Natural killer cell (primary cell): Measurements from ENCODE around the gene ALDH16A1. TPM values are rescaled to one million over a fixed set of nuclear protein-coding genes. Genes with fewer than 3 reads are reported as not detected.
A peak's percentile ranks its signal among the peaks of the same experiment; 100 is the strongest.

Source experiments
- ATAC-seq, 3 donors: fragments of 150-1000 bp in 2 of 3; fragments of 200-7000 bp in 1 of 3; cut with Tn5 transposase; 1 replicate in 1 of 3; 2 replicates in 2 of 3; pipeline ENCODE4 v1.10.0; 2021; ENCODE audit warnings: mild to moderate bottlenecking in 2 of 3, moderate library complexity in 2 of 3
- DNase-seq, 2 donors: peaks; one replicate each; pipeline versions ENCODE4 v3.0.0 to v3.0.0-alpha.2; 2013 to 2021; ENCODE audit warnings: mixed read lengths in 1 of 2
- H3K27ac ChIP-seq: one replicate; pipeline ENCODE4 v1.5.1; 2013; ENCODE audit warnings: mild to moderate bottlenecking, low read length
- H3K27me3 ChIP-seq: one replicate; pipeline ENCODE4 v1.6.1; 2013; ENCODE audit warnings: low read length; ENCODE audit not compliant: control insufficient read depth, insufficient read depth
- H3K36me3 ChIP-seq: one replicate; pipeline ENCODE4 v1.6.1; 2013; ENCODE audit warnings: low read length; ENCODE audit not compliant: control insufficient read depth, insufficient read depth
- H3K4me1 ChIP-seq: one replicate; pipeline ENCODE4 v1.6.1; 2013; ENCODE audit warnings: low read length; ENCODE audit not compliant: control insufficient read depth, insufficient read depth
- H3K4me3 ChIP-seq: one replicate; pipeline ENCODE4 v1.5.1; 2013; ENCODE audit warnings: low read length
- H3K9me3 ChIP-seq: one replicate; pipeline ENCODE4 v1.6.1; 2013; ENCODE audit warnings: low read length; ENCODE audit not compliant: control insufficient read depth, insufficient read depth
- H3K27ac Mint-ChIP-seq, 2 donors: one replicate each; pipeline ENCODE4 v1.8.0; 2022; ENCODE audit warnings: mild to moderate bottlenecking in 2 of 2, mixed read lengths in 2 of 2, moderate library complexity in 1 of 2
- H3K27me3 Mint-ChIP-seq, 2 donors: one replicate each; pipeline ENCODE4 v1.8.0; 2022; ENCODE audit warnings: low read depth in 2 of 2, mixed read lengths in 2 of 2
- H3K36me3 Mint-ChIP-seq: one replicate; pipeline ENCODE4 v1.8.0; 2022; ENCODE audit warnings: mixed read lengths
- H3K4me1 Mint-ChIP-seq, 2 donors: one replicate each; pipeline ENCODE4 v1.8.0; 2022; ENCODE audit warnings: mixed read lengths in 2 of 2
- H3K4me3 Mint-ChIP-seq: one replicate; pipeline ENCODE4 v1.8.0; 2022; ENCODE audit warnings: mild to moderate bottlenecking, moderate library complexity, mixed read lengths
- H3K9me3 Mint-ChIP-seq, 2 donors: one replicate each; pipeline ENCODE4 v1.8.0; 2022; ENCODE audit warnings: mixed read lengths in 2 of 2
- CTCF ChIP-seq: fragments of 200-600 bp; IDR thresholded peaks from one replicate; pipeline ENCODE4 v1.8.0; 2022; ENCODE audit warnings: antibody characterized with exemption
- WGBS: methylation state at CpG from one replicate; pipeline ENCODE4 v1.1.7; 2013; ENCODE audit warnings: missing lambda C conversion rate; ENCODE audit not compliant: insufficient coverage; 5-methylcytosine and 5-hydroxymethylcytosine counted together
- intact Hi-C: fragments of 100-400 bp; cut with micrococcal nuclease; formaldehyde crosslinking; loops from one replicate; pipeline ENCODE4 v1.14.2; 2022
- total RNA-seq, 4 donors: library from RNA; stranded (reverse); fragments of 120-200 nt in 1 of 4; gene quantifications; one replicate each; pipeline versions ENCODE4 v1.2.3 to v1.2.4, GENCODE V29; 2013 to 2022

Gene ALDH16A1
- total RNA-seq, 3 donors from 2014 or later (not counting 1 experiment from before 2014, with no cell fraction given), result 39.9 to 43.2 (median 41.4) TPM

GRCh38 chr19:49423985-49424303, 29.1 kb upstream of the ALDH16A1 start:
- intact Hi-C loops, result no loop called here
- H3K4me3 Mint-ChIP-seq, result peak overlapping the region; percentile 26
- TF ChIP-seq CTCF, result no peak
- Histone ChIP-seq H3K9me3 (no peaks in the 10 kb centered on the region), H3K27ac (no peak overlapping the region), H3K4me3 (no peak overlapping the region), H3K27me3 (peaks cover 82% of the 10 kb centered on the region), H3K36me3 (no peaks in the 10 kb centered on the region), H3K4me1 (peaks cover 56% of the 10 kb centered on the region)
- peaks cover 86 to 99% of the 10 kb centered on the region in 2 donors for H3K27me3 Mint-ChIP-seq
- ATAC-seq (peak; percentile 18 to 43 (median 24)), DNase-seq (peak in 1 of 2 donors; percentile 67)
- H3K4me1 Mint-ChIP-seq, result peaks cover 60 to 64% of the 10 kb centered on the region in 2 donors
- WGBS, result 4% methylated on average over 3 of the region's 3 CpGs
- peak overlapping the region in 1 of 2 donors; percentile 25 for H3K27ac Mint-ChIP-seq
- no peaks in the 10 kb centered on the region for H3K9me3 Mint-ChIP-seq
- H3K36me3 Mint-ChIP-seq, result peaks cover 9% of the 10 kb centered on the region

- H3K27me3 ChIP-seq, result peaks cover 84% of the 10 kb centered on the region
- ATAC-seq (no peak), DNase-seq (no peak)
- no peak for TF ChIP-seq CTCF
- Mint-ChIP-seq H3K9me3 (no peaks in the 10 kb centered on the region), H3K27ac (no peak within 1 kb of the TSS), H3K4me1 (peaks cover 64% of the 10 kb centered on the region in 2 donors), H3K27me3 (peaks cover 85 to 96% of the 10 kb centered on the region in 2 donors), H3K36me3 (no peaks in the 10 kb centered on the region), H3K4me3 (peak within 1 kb of the TSS; percentile 2)
- H3K9me3 ChIP-seq, result no peaks in the 10 kb centered on the region
- no peak within 1 kb of the TSS for H3K27ac ChIP-seq
- WGBS, result 67% methylated on average over 7 of the region's 7 CpGs
- intact Hi-C loops, result no loop called here
- H3K4me3 ChIP-seq, result no peak within 1 kb of the TSS
- no peaks in the 10 kb centered on the region for H3K36me3 ChIP-seq
- H3K4me1 ChIP-seq, result peaks cover 56% of the 10 kb centered on the region
These were observed 27.8 kb upstream of the ALDH16A1 start, which contains the start of gene GFY for GRCh38 chr19:49425178-49425577. Gene GFY (plus strand): TSS chr19:49425388. CDS start chr19:49426431, 1,043 bp downstream.

GRCh38 chr19:49425922-49426592, 27.0 kb upstream of the ALDH16A1 start:
- Histone ChIP-seq H3K36me3 (no peaks in the 10 kb centered on the region), H3K27me3 (peaks cover 82% of the 10 kb centered on the region), H3K27ac (no peak overlapping the region), H3K4me3 (no peak overlapping the region), H3K9me3 (no peaks in the 10 kb centered on the region), H3K4me1 (peaks cover 52% of the 10 kb centered on the region)
- Mint-ChIP-seq H3K9me3 (no peaks in the 10 kb centered on the region), H3K4me1 (peaks cover 57 to 67% of the 10 kb centered on the region in 2 donors), H3K36me3 (no peaks in the 10 kb centered on the region), H3K4me3 (peak overlapping the region; percentile 2), H3K27me3 (peaks cover 87 to 95% of the 10 kb centered on the region in 2 donors), H3K27ac (no peak overlapping the region)
- DNase-seq (peak in 1 of 2 donors; percentile 33), ATAC-seq (no peak)
- TF ChIP-seq CTCF, result no peak
- intact Hi-C loops, result no loop called here
- WGBS, result 9% methylated on average over 30 of the region's 30 CpGs

GRCh38 chr19:49427339-49427738, 25.7 kb upstream of the ALDH16A1 start:
- intact Hi-C loops, result no loop called here
- no peak for TF ChIP-seq CTCF
- ATAC-seq (no peak), DNase-seq (no peak)
- Mint-ChIP-seq H3K27me3 (peaks cover 83 to 87% of the 10 kb centered on the region in 2 donors), H3K4me1 (peaks cover 47 to 60% of the 10 kb centered on the region in 2 donors), H3K4me3 (no peak overlapping the region), H3K9me3 (no peaks in the 10 kb centered on the region), H3K36me3 (no peaks in the 10 kb centered on the region), H3K27ac (no peak overlapping the region)
- H3K9me3 ChIP-seq, result no peaks in the 10 kb centered on the region
- no peak overlapping the region for H3K4me3 ChIP-seq
- H3K27ac ChIP-seq, result no peak overlapping the region
- H3K36me3 ChIP-seq, result no peaks in the 10 kb centered on the region
- H3K27me3 ChIP-seq, result peaks cover 83% of the 10 kb centered on the region
- H3K4me1 ChIP-seq, result peaks cover 53% of the 10 kb centered on the region
- WGBS, result 51% methylated on average over 12 of the region's 12 CpGs
